ENCODE results near the gene CCDC121. TPM values are rescaled to one million over a fixed set of nuclear protein-coding genes. Genes with fewer than 3 reads are reported as not detected.

CCDC121 gene
- polyA plus RNA-seq, 2 donors: 1.0 to 1.2 TPM

GRCh38 chr2:27655155-27655951, 26.5 kb upstream of the CCDC121 start:
- 69 to 76% methylated on average over 7 of the region's 7 CpGs for WGBS, 2 donors
- H3K4me1 ChIP-seq (ENCODE audit: control insufficient read depth in 2 of 2, insufficient read depth in 2 of 2, low read length in 1 of 2): no peaks in the 10 kb centered on the region
- no peaks in the 10 kb centered on the region for H3K9me3 ChIP-seq (ENCODE audit: control insufficient read depth in 2 of 2, insufficient read depth in 1 of 2, low read depth in 1 of 2, low read length in 1 of 2)
- H3K36me3 ChIP-seq (ENCODE audit: control insufficient read depth in 2 of 2, insufficient read depth in 2 of 2, low read length in 1 of 2): peaks cover 11 to 16% of the 10 kb centered on the region in 2 donors
- no peaks in the 10 kb centered on the region for H3K27me3 ChIP-seq (ENCODE audit: control insufficient read depth in 1 of 2, insufficient read depth in 2 of 2, low read length in 2 of 2)
- H3K27ac ChIP-seq (ENCODE audit: low read depth in 2 of 2, low read length in 1 of 2): no peak overlapping the region
- no peak overlapping the region for H3K4me3 ChIP-seq (ENCODE audit: low read depth in 1 of 2, low read length in 2 of 2)

GRCh38 chr2:27653397-27653796, 24.6 kb upstream of the CCDC121 start:
- Histone ChIP-seq H3K4me1 (ENCODE audit: control insufficient read depth in 2 of 2, insufficient read depth in 2 of 2, low read length in 1 of 2) (no peaks in the 10 kb centered on the region), H3K27ac (ENCODE audit: low read depth in 2 of 2, low read length in 1 of 2) (no peak overlapping the region), H3K9me3 (ENCODE audit: control insufficient read depth in 2 of 2, insufficient read depth in 1 of 2, low read depth in 1 of 2, low read length in 1 of 2) (no peaks in the 10 kb centered on the region), H3K4me3 (ENCODE audit: low read depth in 1 of 2, low read length in 2 of 2) (no peak overlapping the region), H3K36me3 (ENCODE audit: control insufficient read depth in 2 of 2, insufficient read depth in 2 of 2, low read length in 1 of 2) (peaks cover 7 to 19% of the 10 kb centered on the region in 2 donors), H3K27me3 (ENCODE audit: control insufficient read depth in 1 of 2, insufficient read depth in 2 of 2, low read length in 2 of 2) (no peaks in the 10 kb centered on the region)
- WGBS, 2 donors: 81 to 85% methylated on average over 2 of the region's 2 CpGs

GRCh38 chr2:27652790-27653189, 24.0 kb upstream of the CCDC121 start:
- H3K4me3 ChIP-seq (ENCODE audit: low read depth in 1 of 2, low read length in 2 of 2): no peak overlapping the region
- peaks cover 7 to 20% of the 10 kb centered on the region in 2 donors for H3K36me3 ChIP-seq (ENCODE audit: control insufficient read depth in 2 of 2, insufficient read depth in 2 of 2, low read length in 1 of 2)
- H3K27ac ChIP-seq (ENCODE audit: low read depth in 2 of 2, low read length in 1 of 2): no peak overlapping the region
- no peaks in the 10 kb centered on the region for H3K4me1 ChIP-seq (ENCODE audit: control insufficient read depth in 2 of 2, insufficient read depth in 2 of 2, low read length in 1 of 2)
- WGBS, 2 donors: 83 to 86% methylated on average over 1 of the region's 1 CpG
- no peaks in the 10 kb centered on the region for H3K27me3 ChIP-seq (ENCODE audit: control insufficient read depth in 1 of 2, insufficient read depth in 2 of 2, low read length in 2 of 2)
- no peaks in the 10 kb centered on the region for H3K9me3 ChIP-seq (ENCODE audit: control insufficient read depth in 2 of 2, insufficient read depth in 1 of 2, low read depth in 1 of 2, low read length in 1 of 2)

- no peaks in the 10 kb centered on the region for H3K9me3 ChIP-seq (ENCODE audit: control insufficient read depth in 2 of 2, insufficient read depth in 1 of 2, low read depth in 1 of 2, low read length in 1 of 2)
- no peaks in the 10 kb centered on the region for H3K4me1 ChIP-seq (ENCODE audit: control insufficient read depth in 2 of 2, insufficient read depth in 2 of 2, low read length in 1 of 2)
- no peaks in the 10 kb centered on the region for H3K27me3 ChIP-seq (ENCODE audit: control insufficient read depth in 1 of 2, insufficient read depth in 2 of 2, low read length in 2 of 2)
- no peak overlapping the region for H3K27ac ChIP-seq (ENCODE audit: low read depth in 2 of 2, low read length in 1 of 2)
- no peak overlapping the region for H3K4me3 ChIP-seq (ENCODE audit: low read depth in 1 of 2, low read length in 2 of 2)
- peaks cover 6 to 20% of the 10 kb centered on the region in 2 donors for H3K36me3 ChIP-seq (ENCODE audit: control insufficient read depth in 2 of 2, insufficient read depth in 2 of 2, low read length in 1 of 2)
Observed at GRCh38 chr2:27652341-27652740, 23.5 kb upstream of the CCDC121 start.

- Histone ChIP-seq H3K4me3 (ENCODE audit: low read depth in 1 of 2, low read length in 2 of 2) (no peak overlapping the region), H3K27me3 (ENCODE audit: control insufficient read depth in 1 of 2, insufficient read depth in 2 of 2, low read length in 2 of 2) (no peaks in the 10 kb centered on the region), H3K4me1 (ENCODE audit: control insufficient read depth in 2 of 2, insufficient read depth in 2 of 2, low read length in 1 of 2) (no peaks in the 10 kb centered on the region), H3K36me3 (ENCODE audit: control insufficient read depth in 2 of 2, insufficient read depth in 2 of 2, low read length in 1 of 2) (peaks cover 2 to 19% of the 10 kb centered on the region in 2 donors), H3K27ac (ENCODE audit: low read depth in 2 of 2, low read length in 1 of 2) (no peak overlapping the region), H3K9me3 (ENCODE audit: control insufficient read depth in 2 of 2, insufficient read depth in 1 of 2, low read depth in 1 of 2, low read length in 1 of 2) (no peaks in the 10 kb centered on the region)
- 78 to 80% methylated on average over 4 of the region's 4 CpGs for WGBS, 2 donors
Observed at GRCh38 chr2:27651056-27651455, 22.2 kb upstream of the CCDC121 start.

- H3K9me3 ChIP-seq (ENCODE audit: control insufficient read depth in 2 of 2, insufficient read depth in 1 of 2, low read depth in 1 of 2, low read length in 1 of 2): no peaks in the 10 kb centered on the region
- H3K4me1 ChIP-seq (ENCODE audit: control insufficient read depth in 2 of 2, insufficient read depth in 2 of 2, low read length in 1 of 2): no peaks in the 10 kb centered on the region
- no peaks in the 10 kb centered on the region for H3K27me3 ChIP-seq (ENCODE audit: control insufficient read depth in 1 of 2, insufficient read depth in 2 of 2, low read length in 2 of 2)
- 81 to 88% methylated on average over 4 of the region's 4 CpGs for WGBS, 2 donors
- no peak overlapping the region for H3K27ac ChIP-seq (ENCODE audit: low read depth in 2 of 2, low read length in 1 of 2)
- H3K4me3 ChIP-seq (ENCODE audit: low read depth in 1 of 2, low read length in 2 of 2): no peak overlapping the region
- peaks cover 0 to 13% of the 10 kb centered on the region in 2 donors for H3K36me3 ChIP-seq (ENCODE audit: control insufficient read depth in 2 of 2, insufficient read depth in 2 of 2, low read length in 1 of 2)
Observed at GRCh38 chr2:27647737-27648136, 18.9 kb upstream of the CCDC121 start.

- H3K27me3 ChIP-seq (ENCODE audit: control insufficient read depth in 1 of 2, insufficient read depth in 2 of 2, low read length in 2 of 2): no peaks in the 10 kb centered on the region
- no peak overlapping the region for H3K27ac ChIP-seq (ENCODE audit: low read depth in 2 of 2, low read length in 1 of 2)
- no peak overlapping the region for H3K4me3 ChIP-seq (ENCODE audit: low read depth in 1 of 2, low read length in 2 of 2)
- H3K9me3 ChIP-seq (ENCODE audit: control insufficient read depth in 2 of 2, insufficient read depth in 1 of 2, low read depth in 1 of 2, low read length in 1 of 2): no peaks in the 10 kb centered on the region
- H3K36me3 ChIP-seq (ENCODE audit: control insufficient read depth in 2 of 2, insufficient read depth in 2 of 2, low read length in 1 of 2): peaks cover 0 to 13% of the 10 kb centered on the region in 2 donors
- no peaks in the 10 kb centered on the region for H3K4me1 ChIP-seq (ENCODE audit: control insufficient read depth in 2 of 2, insufficient read depth in 2 of 2, low read length in 1 of 2)
Observed at GRCh38 chr2:27647289-27647688, 18.5 kb upstream of the CCDC121 start.

- H3K36me3 ChIP-seq (ENCODE audit: control insufficient read depth in 2 of 2, insufficient read depth in 2 of 2, low read length in 1 of 2): peaks cover 3 to 11% of the 10 kb centered on the region in 2 donors
Observed at GRCh38 chr2:27645197-27645596, 16.4 kb upstream of the CCDC121 start.

GRCh38 chr2:27640722-27641245, 12.0 kb upstream of the CCDC121 start:
- Histone ChIP-seq H3K9me3 (ENCODE audit: control insufficient read depth in 2 of 2, insufficient read depth in 1 of 2, low read depth in 1 of 2, low read length in 1 of 2) (no peaks in the 10 kb centered on the region), H3K4me1 (ENCODE audit: control insufficient read depth in 2 of 2, insufficient read depth in 2 of 2, low read length in 1 of 2) (no peaks in the 10 kb centered on the region), H3K36me3 (ENCODE audit: control insufficient read depth in 2 of 2, insufficient read depth in 2 of 2, low read length in 1 of 2) (peaks cover 6 to 9% of the 10 kb centered on the region in 2 donors), H3K27ac (ENCODE audit: low read depth in 2 of 2, low read length in 1 of 2) (no peak overlapping the region), H3K4me3 (ENCODE audit: low read depth in 1 of 2, low read length in 2 of 2) (no peak overlapping the region), H3K27me3 (ENCODE audit: control insufficient read depth in 1 of 2, insufficient read depth in 2 of 2, low read length in 2 of 2) (no peaks in the 10 kb centered on the region)
- WGBS, 2 donors: 77 to 93% methylated on average over 2 of the region's 2 CpGs

More at GRCh38 chr2:27645197-27645596, 16.4 kb upstream of the CCDC121 start:
- Histone ChIP-seq H3K4me3 (ENCODE audit: low read depth in 1 of 2, low read length in 2 of 2) (no peak overlapping the region), H3K4me1 (ENCODE audit: control insufficient read depth in 2 of 2, insufficient read depth in 2 of 2, low read length in 1 of 2) (no peaks in the 10 kb centered on the region), H3K9me3 (ENCODE audit: control insufficient read depth in 2 of 2, insufficient read depth in 1 of 2, low read depth in 1 of 2, low read length in 1 of 2) (no peaks in the 10 kb centered on the region), H3K27me3 (ENCODE audit: control insufficient read depth in 1 of 2, insufficient read depth in 2 of 2, low read length in 2 of 2) (no peaks in the 10 kb centered on the region), H3K27ac (ENCODE audit: low read depth in 2 of 2, low read length in 1 of 2) (no peak overlapping the region)

- H3K27me3 ChIP-seq (ENCODE audit: control insufficient read depth in 1 of 2, insufficient read depth in 2 of 2, low read length in 2 of 2): no peaks in the 10 kb centered on the region
Observed at GRCh38 chr2:27638709-27639108, 9.9 kb upstream of the CCDC121 start.

More at GRCh38 chr2:27638709-27639108, 9.9 kb upstream of the CCDC121 start:
- Histone ChIP-seq H3K27ac (ENCODE audit: low read depth in 2 of 2, low read length in 1 of 2) (no peak overlapping the region), H3K4me3 (ENCODE audit: low read depth in 1 of 2, low read length in 2 of 2) (no peak overlapping the region), H3K36me3 (ENCODE audit: control insufficient read depth in 2 of 2, insufficient read depth in 2 of 2, low read length in 1 of 2) (peaks cover 9 to 15% of the 10 kb centered on the region in 2 donors), H3K9me3 (ENCODE audit: control insufficient read depth in 2 of 2, insufficient read depth in 1 of 2, low read depth in 1 of 2, low read length in 1 of 2) (no peaks in the 10 kb centered on the region), H3K4me1 (ENCODE audit: control insufficient read depth in 2 of 2, insufficient read depth in 2 of 2, low read length in 1 of 2) (no peaks in the 10 kb centered on the region)
- 55 to 61% methylated on average over 3 of the region's 3 CpGs for WGBS, 2 donors

Data from esophagus (tissue), 2 donors.